Lung (tissue), 12 donors: Measurements from ENCODE around the gene BTNL2. TPM values are rescaled to one million over a fixed set of nuclear protein-coding genes. Genes with fewer than 3 reads are reported as not detected.

Experiments
- ATAC-seq: fragments of 200-7000 bp; cut with Tn5 transposase; one replicate; pipeline ENCODE4 v1.9.1; 2020; ENCODE audit warnings: moderate number of reproducible peaks; ENCODE audit not compliant: insufficient read depth, low FRiP score
- DNase-seq, 3 donors: peaks; one replicate each; pipeline ENCODE4 v3.0.0-alpha.2; 2013 to 2017
- H3K27ac ChIP-seq, 2 donors: one replicate each; pipeline ENCODE4 v1.5.1; 2013; ENCODE audit warnings: mild to moderate bottlenecking in 2 of 2, moderate library complexity in 2 of 2, control low read depth in 1 of 2, inconsistent platforms in 1 of 2, low read depth in 1 of 2, low read length in 1 of 2
- H3K27me3 ChIP-seq, 3 donors: one replicate each; pipeline ENCODE4 v1.5.1; 2013; ENCODE audit warnings: low read length in 2 of 3; ENCODE audit not compliant: control insufficient read depth in 3 of 3, insufficient read depth in 3 of 3
- H3K36me3 ChIP-seq, 4 donors: one replicate each; pipeline ENCODE4 v1.5.1; 2013; ENCODE audit warnings: low read length in 4 of 4, mild to moderate bottlenecking in 1 of 4, moderate library complexity in 1 of 4; ENCODE audit not compliant: control insufficient read depth in 4 of 4, insufficient read depth in 4 of 4
- H3K4me1 ChIP-seq, 5 donors: one replicate each; pipeline ENCODE4 v1.5.1; 2013; ENCODE audit warnings: low read length in 5 of 5, mild to moderate bottlenecking in 2 of 5, moderate library complexity in 1 of 5; ENCODE audit not compliant: control insufficient read depth in 5 of 5, insufficient read depth in 5 of 5
- H3K4me3 ChIP-seq: one replicate; pipeline ENCODE4 v1.5.1; 2013; ENCODE audit warnings: mild to moderate bottlenecking, control low read depth, moderate library complexity
- H3K9ac ChIP-seq, 2 donors: one replicate each; pipeline ENCODE4 v1.5.1; 2013; ENCODE audit warnings: low read length in 2 of 2, control low read depth in 1 of 2; ENCODE audit not compliant: insufficient read depth in 1 of 2
- H3K9me3 ChIP-seq, 4 donors: one replicate each; pipeline ENCODE4 v1.5.1; 2013; ENCODE audit warnings: low read length in 3 of 4, mild to moderate bottlenecking in 1 of 4, moderate library complexity in 1 of 4; ENCODE audit not compliant: control insufficient read depth in 4 of 4, insufficient read depth in 3 of 4
- CTCF ChIP-seq: IDR thresholded peaks from 2 replicates; pipeline ENCODE4 v1.5.1; 2012; ENCODE audit warnings: mild to moderate bottlenecking; ENCODE audit errors: control extremely low read depth, extremely low read depth
- WGBS, 2 donors: extraction: QIAGEN DNeasy Blood & Tissue Kit; methylation state at CpG; one replicate each; pipeline ENCODE4 v1.1.7; 2013; 5-methylcytosine and 5-hydroxymethylcytosine counted together
- polyA plus RNA-seq, 2 donors: library from polyadenylated mRNA; stranded (reverse); fragments of 200-250 nt; gene quantifications; one replicate each; pipeline ENCODE4 v1.2.1, GENCODE V29; 2013
- total RNA-seq, 2 donors: library from RNA; depleted of rRNA in 1 of 2; stranded (reverse); fragments of >200 nt in 1 of 2; gene quantifications; one replicate each; pipeline ENCODE4 v1.2.1, GENCODE V29; 2014 to 2021
- donor health status: control.
- donor health status: control.
- donor health status: Bipolar disorder and iron deficiency.
- donor health status: healthy.
- donor health status: DM: yes; HTN: yes; CAD: no.

The BTNL2 gene
- total and polyA plus RNA-seq, 4 donors: not detected

DNA sequence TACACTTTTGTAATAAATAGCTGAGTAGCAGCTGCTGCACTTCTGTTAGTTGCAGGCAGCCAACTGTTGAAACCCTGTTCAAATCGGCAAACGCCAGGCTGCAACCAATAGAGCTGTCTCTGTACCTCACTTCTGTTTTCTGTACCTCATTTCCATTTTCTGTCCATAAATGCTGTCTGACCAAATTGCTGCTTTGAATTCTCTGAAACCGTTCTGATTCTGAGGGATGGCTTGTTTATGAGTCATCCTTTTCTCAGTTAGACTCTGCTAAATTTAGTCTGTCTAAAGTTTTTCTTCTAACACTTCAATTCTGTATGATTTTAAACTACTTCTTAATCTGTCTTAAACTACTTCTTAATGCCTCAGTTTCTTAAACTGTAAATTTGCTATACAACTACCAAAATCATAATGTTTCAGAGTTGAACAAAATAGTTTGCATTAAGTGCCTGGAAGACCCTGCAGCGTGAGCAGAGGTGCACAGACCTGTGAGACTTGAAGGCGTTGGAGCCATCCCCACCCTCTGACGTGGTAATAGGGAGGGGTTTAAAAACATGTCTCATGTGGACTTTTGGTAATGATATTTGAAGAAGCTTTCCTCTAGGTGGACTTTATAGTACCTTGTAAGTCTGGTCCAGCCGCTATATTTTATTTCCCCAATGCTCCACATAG, 9.6 kb downstream of the BTNL2 start:
- WGBS, 2 donors: 82 to 84% methylated on average over 7 of the region's 7 CpGs
- ATAC-seq (no peak), DNase-seq (no peak)
- Histone ChIP-seq H3K9me3 (no peaks in the 10 kb centered on the region), H3K9ac (no peak overlapping the region), H3K27ac (no peak overlapping the region), H3K4me3 (no peak overlapping the region), H3K27me3 (no peaks in the 10 kb centered on the region), H3K36me3 (peaks cover 0 to 2% (median 0%) of the 10 kb centered on the region in 4 donors), H3K4me1 (no peaks in the 10 kb centered on the region)
- no peak for TF ChIP-seq CTCF

DNA sequence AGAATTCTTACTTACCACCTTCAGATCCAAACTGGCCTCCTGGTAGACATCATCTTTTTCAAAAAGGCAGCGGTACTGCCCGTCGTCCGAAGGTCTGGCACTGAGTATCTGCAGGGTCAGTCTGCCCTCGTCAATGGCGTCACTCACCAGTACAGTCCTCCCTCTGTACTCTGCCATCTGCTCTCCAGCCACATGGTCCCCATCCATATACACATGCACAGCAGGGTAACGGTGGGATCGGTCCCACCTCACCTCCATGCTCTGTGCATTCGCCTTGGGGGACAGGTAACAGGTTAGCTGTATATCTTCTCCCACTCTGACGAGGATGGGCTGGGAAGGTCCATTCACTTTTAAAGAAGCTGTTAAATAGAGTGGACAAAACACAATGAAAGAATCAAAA, 11.0 kb downstream of the BTNL2 start:
- TF ChIP-seq CTCF: no peak
- no peak overlapping the region for H3K27ac ChIP-seq
- no peaks in the 10 kb centered on the region for H3K9me3 ChIP-seq
- H3K9ac ChIP-seq: no peak overlapping the region
- no peak for DNase-seq
- H3K4me3 ChIP-seq: no peak overlapping the region
- H3K36me3 ChIP-seq: peaks cover 0 to 2% (median 0%) of the 10 kb centered on the region in 4 donors
- no peak for ATAC-seq
- H3K4me1 ChIP-seq: no peaks in the 10 kb centered on the region
- 93 to 95% methylated on average over 10 of the region's 10 CpGs for whole genome bisulfite sequencing, 2 donors
- no peaks in the 10 kb centered on the region for H3K27me3 ChIP-seq

DNA sequence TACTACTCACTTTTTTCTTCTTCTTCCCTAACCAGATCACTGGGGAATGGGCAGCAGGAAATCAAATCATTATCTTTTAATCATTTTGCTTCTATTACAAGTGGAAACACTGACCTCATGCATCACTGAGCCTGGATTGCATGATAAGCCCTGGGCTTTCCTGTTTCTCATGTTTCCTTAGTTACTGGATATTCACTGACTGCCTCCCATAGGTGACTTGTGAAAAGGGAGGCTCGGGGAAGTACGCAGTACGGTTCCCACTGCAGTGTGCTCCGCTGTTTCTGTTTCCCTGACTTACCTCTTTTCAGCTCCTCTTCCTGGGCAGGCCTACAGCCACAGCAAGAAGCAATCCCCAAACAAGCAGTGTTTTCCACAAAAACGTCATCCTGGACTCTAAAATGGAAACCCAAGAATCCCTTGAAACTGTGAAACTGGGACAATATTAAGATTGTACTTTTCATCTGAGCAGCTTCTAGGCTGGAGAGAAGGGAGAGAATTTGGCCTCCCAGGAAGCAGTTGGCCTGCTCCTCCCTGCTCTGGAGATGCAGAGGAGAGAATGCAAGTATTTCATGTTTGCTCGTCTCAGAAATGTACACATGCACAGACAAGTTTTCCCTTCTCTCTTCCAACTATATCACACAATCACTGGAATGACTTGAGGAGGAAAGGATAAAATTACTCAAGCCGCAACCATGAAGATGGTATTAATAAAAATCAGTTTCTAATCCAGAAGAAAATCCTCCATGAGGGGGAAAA, 13.1 kb downstream of the BTNL2 start:
- ATAC-seq (no peak), DNase-seq (peak in 2 of 3 donors; percentile 37 to 42)
- 34 to 43% methylated on average over 7 of the region's 7 CpGs for WGBS, 2 donors
- Histone ChIP-seq H3K4me1 (no peaks in the 10 kb centered on the region), H3K27me3 (no peaks in the 10 kb centered on the region), H3K4me3 (no peak overlapping the region), H3K9ac (no peak overlapping the region), H3K36me3 (peaks cover 0 to 2% (median 0%) of the 10 kb centered on the region in 4 donors), H3K27ac (peak overlapping the region; percentile 17 to 79), H3K9me3 (no peaks in the 10 kb centered on the region)
- TF ChIP-seq CTCF: no peak
